Pancreas (tissue), 10 donors: ENCODE measurements around the gene THSD4. TPM values are rescaled to one million over a fixed set of nuclear protein-coding genes. Genes with fewer than 3 reads are reported as not detected.

Experiments
- ATAC-seq, 4 donors: fragments of 200-7000 bp; cut with Tn5 transposase; one replicate each; pipeline versions ENCODE4 v1.8.0 to v1.9.1; 2020; ENCODE audit warnings: mild to moderate bottlenecking in 4 of 4, moderate library complexity in 4 of 4
- DNase-seq, 6 donors: peaks; one replicate each; pipeline ENCODE4 v3.0.0-alpha.2; 2020
- FAIRE-seq: peaks from 2 replicates; lab custom pipeline; 2012; peaks lifted over from hg19 to GRCh38; lab: Jason Lieb, UNC
- H3K27ac ChIP-seq, 4 donors: fragments of 200-600 bp; sonication (generic); 1 replicate in 3 of 4; 2 replicates in 1 of 4; pipeline versions ENCODE4 v1.5.0 to v1.8.0; 2020
- H3K27me3 ChIP-seq, 4 donors: fragments of 200-600 bp; one replicate each; pipeline ENCODE4 v1.8.0; 2021
- H3K36me3 ChIP-seq, 3 donors: fragments of 200-600 bp; sonication (generic) in 1 of 3; one replicate each; pipeline versions ENCODE4 v1.5.0 to v1.8.0; 2020 to 2021
- H3K4me1 ChIP-seq, 3 donors: fragments of 200-600 bp; one replicate each; pipeline ENCODE4 v1.8.0; 2021
- H3K4me3 ChIP-seq, 4 donors: fragments of 200-600 bp; sonication (generic) in 2 of 4; one replicate each; pipeline versions ENCODE4 v1.5.0 to v1.8.0; 2020 to 2021
- H3K9me3 ChIP-seq, 4 donors: fragments of 200-600 bp; one replicate each; pipeline ENCODE4 v1.8.0; 2021
- CTCF ChIP-seq, 4 donors: fragments of 200-600 bp; sonication (generic) in 3 of 4; IDR thresholded peaks; one replicate each; pipeline versions ENCODE4 v1.5.0 to v1.8.0; 2021; ENCODE audit warnings: antibody characterized with exemption in 4 of 4
- WGBS, 2 donors: extraction: QIAGEN DNeasy Blood & Tissue Kit; methylation state at CpG; one replicate each; pipeline ENCODE4 v1.1.7; 2013; 5-methylcytosine and 5-hydroxymethylcytosine counted together
- intact Hi-C, 3 donors: fragments of 100-400 bp; cut with DNase I; formaldehyde crosslinking; loops; one replicate each; pipeline versions ENCODE4 v1.11.1 to v1.14.2; 2022
- polyA plus RNA-seq, 2 donors: library from polyadenylated mRNA; stranded (reverse); fragments of 200-250 nt; gene quantifications; one replicate each; pipeline ENCODE4 v1.2.3, GENCODE V29; 2013
- total RNA-seq, 6 donors: library from RNA; stranded (reverse); fragmentation: NEBNext Ultra II Directional in 4 of 6; extraction: Animal tissue kit (Norgen Biotek cat#: 25700) in 4 of 6; gene quantifications; one replicate each; pipeline versions ENCODE4 v1.2.1 to v1.2.4, GENCODE V29; 2021 to 2023
- donor health status: healthy with polysubstance abuse.
- donor health status: DM: no; HTN: no; CAD: no; lungs with moderate emphysema.
- donor health status: DM: no; HTN: no; CAD: no.
- donor health status: control.
- donor health status: control.
- donor health status: Bipolar disorder and iron deficiency.
- donor health status: DM: yes; HTN: yes; CAD: no.
- donor health status: DM: no; HTN: no; CAD: no.
- donor health status: DM: no; HTN: no; CAD: no.
- donor health status: DM: yes; HTN: yes; CAD: no.

The THSD4 gene
- total and polyA plus RNA-seq, 8 donors = 6.0 to 17.8 (median 13.3) TPM

- Histone ChIP-seq H3K36me3 (no peaks in the 10 kb centered on the region), H3K4me3 (no peak overlapping the region), H3K27me3 (no peaks in the 10 kb centered on the region), H3K9me3 (no peaks in the 10 kb centered on the region), H3K4me1 (peaks cover 0 to 5% (median 0%) of the 10 kb centered on the region in 3 donors), H3K27ac (no peak overlapping the region)
- ATAC-seq (no peak), FAIRE-seq (no peak), DNase-seq (no peak)
- no peak for TF ChIP-seq CTCF (IDR thresholded peaks at IDR 0.05)
- 82 to 86% methylated on average over 8 of the region's 8 CpGs for WGBS, 2 donors
- intact Hi-C loops = no loop called here
Measured at GRCh38 chr15:71597637-71598036, 482.4 kb downstream of the THSD4 start.

- TF ChIP-seq CTCF (IDR thresholded peaks at IDR 0.05) = no peak
- intact Hi-C loops = no loop called here
- peaks cover 0 to 5% (median 0%) of the 10 kb centered on the region in 3 donors for H3K4me1 ChIP-seq
- H3K27ac ChIP-seq = no peak overlapping the region
- ATAC-seq = no peak
- H3K36me3 ChIP-seq = no peaks in the 10 kb centered on the region
- DNase-seq = no peak
- no peak overlapping the region for H3K4me3 ChIP-seq
- FAIRE-seq = no peak
- H3K27me3 ChIP-seq = no peaks in the 10 kb centered on the region
- no peaks in the 10 kb centered on the region for H3K9me3 ChIP-seq
- WGBS, 2 donors = 89 to 91% methylated on average over 6 of the region's 6 CpGs
Measured at GRCh38 chr15:71598741-71599140, 483.5 kb downstream of the THSD4 start.

- FAIRE-seq (no peak), DNase-seq (peak in 1 of 6 donors; percentile 20), ATAC-seq (no peak)
- Histone ChIP-seq H3K36me3 (no peaks in the 10 kb centered on the region), H3K9me3 (no peaks in the 10 kb centered on the region), H3K27me3 (no peaks in the 10 kb centered on the region), H3K27ac (no peak overlapping the region), H3K4me3 (no peak overlapping the region), H3K4me1 (peaks cover 0 to 5% (median 0%) of the 10 kb centered on the region in 3 donors)
- intact Hi-C loops = no loop called here
- TF ChIP-seq CTCF (IDR thresholded peaks at IDR 0.05) = no peak
- 61 to 62% methylated on average over 9 of the region's 9 CpGs for WGBS, 2 donors
Measured at GRCh38 chr15:71599418-71600151, 484.3 kb downstream of the THSD4 start.

- Histone ChIP-seq H3K9me3 (no peaks in the 10 kb centered on the region), H3K4me3 (no peak overlapping the region), H3K27ac (no peak overlapping the region), H3K36me3 (no peaks in the 10 kb centered on the region), H3K27me3 (no peaks in the 10 kb centered on the region), H3K4me1 (peaks cover 0 to 5% (median 0%) of the 10 kb centered on the region in 3 donors)
- FAIRE-seq (no peak), ATAC-seq (no peak), DNase-seq (no peak)
- WGBS, 2 donors = 59 to 87% methylated on average over 1 of the region's 1 CpG
- intact Hi-C loops = no loop called here
- no peak for TF ChIP-seq CTCF (IDR thresholded peaks at IDR 0.05)
Measured at GRCh38 chr15:71600237-71600636, 485.0 kb downstream of the THSD4 start.
